ENCODE results near the gene HRAS.

DNA sequence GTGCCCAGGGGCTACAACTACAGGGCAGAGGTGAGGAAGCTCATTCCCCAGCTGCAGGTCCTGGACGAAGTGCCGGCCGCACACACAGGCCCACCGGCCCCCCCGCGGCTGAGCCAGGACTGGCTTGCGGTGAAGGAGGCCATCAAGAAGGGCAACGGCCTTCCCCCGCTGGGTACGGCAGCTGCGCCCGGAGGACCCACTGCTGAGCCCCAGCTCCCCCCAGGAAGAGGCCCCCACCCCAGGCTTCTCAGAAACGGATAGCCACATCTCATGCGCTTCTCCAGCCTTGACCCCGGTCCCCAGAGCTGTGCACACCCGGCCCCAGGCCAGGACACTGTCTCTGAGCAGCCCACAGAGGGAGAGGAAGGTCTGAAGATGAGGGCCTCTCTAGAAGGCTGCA lies 15.8 kb upstream of the HRAS start:
- no peak for TF ChIP-seq YY1 (IDR thresholded peaks at IDR 0.05; ENCODE audit: insufficient read depth, insufficient read length)
- TF ChIP-seq ZNF274 (IDR thresholded peaks at IDR 0.05; ENCODE audit: low read depth, low read length), result no peak
